GM18499 (cell line): ENCODE measurements around the gene CEP131.

Experiments used
- ATAC-seq: cut with Tn5 transposase; IDR thresholded peaks from one replicate; pipeline ENCODE4 v1.9.1; 2021; ENCODE audit warnings: moderate number of reproducible peaks; ENCODE audit not compliant: insufficient read depth, unreplicated experiment

CEP131 gene

DNA sequence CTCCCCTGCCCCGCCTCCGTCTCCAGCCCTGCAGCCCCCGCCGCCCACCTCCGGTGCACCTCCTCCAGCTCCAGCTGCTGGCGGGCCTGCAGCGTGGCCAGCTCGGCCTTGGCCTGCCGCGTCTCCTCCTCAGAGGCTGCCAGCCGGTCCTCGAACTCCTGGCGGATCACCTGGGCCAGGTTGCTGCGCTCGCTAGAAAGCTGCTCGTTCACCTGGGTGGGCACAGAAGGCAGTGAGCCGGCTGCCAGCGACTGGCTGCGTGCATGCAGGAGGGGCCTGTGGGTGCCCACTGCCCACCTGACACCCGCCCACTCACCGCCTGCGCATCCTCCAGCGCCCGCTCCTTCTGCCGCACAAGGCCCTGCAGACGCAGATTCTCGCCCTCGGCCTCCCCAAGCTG lies 32.2 kb downstream of the CEP131 start:
- ATAC-seq, result no peak

DNA sequence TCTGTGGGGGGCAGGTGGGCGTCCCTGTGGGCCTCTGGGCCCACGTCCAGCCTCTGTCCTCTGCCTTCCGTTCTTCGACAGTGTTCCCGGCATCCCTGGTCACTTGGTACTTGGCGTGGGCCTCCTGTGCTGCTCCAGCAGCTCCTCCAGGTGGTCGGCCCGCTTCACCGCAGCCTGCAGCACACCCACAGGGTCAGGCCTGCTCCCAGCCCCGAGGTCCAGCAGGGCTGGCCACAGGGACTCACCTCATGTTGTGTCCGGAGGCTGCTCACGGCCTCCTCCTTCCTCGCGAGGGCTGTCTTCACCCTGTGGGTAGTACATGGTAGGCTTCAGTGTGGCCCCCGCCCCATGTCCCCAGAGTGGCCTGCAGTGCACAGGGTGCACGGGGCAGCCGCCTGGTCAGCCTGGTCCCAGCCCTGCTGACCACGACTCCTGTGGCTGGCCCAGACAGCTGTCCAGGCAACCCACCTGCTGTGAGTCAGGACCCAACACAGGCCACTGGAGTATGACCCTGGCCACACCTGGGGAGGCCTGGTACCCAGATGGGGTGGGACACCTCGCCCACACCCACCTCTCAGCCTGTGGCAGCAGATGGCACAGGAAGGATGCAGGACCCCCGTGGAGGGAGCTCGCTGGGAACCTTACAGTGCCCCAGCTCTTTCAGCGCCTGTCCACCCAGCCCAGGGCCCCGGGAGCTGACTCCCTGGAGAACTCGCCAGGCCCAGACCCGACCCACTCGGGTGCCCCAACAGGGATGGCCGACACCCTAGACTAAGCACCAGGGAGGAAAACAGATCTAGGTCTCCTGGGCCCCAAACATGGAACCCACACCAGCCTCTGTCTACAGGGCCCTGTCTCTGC lies 32.9 kb downstream of the CEP131 start:
- no peak for ATAC-seq

DNA sequence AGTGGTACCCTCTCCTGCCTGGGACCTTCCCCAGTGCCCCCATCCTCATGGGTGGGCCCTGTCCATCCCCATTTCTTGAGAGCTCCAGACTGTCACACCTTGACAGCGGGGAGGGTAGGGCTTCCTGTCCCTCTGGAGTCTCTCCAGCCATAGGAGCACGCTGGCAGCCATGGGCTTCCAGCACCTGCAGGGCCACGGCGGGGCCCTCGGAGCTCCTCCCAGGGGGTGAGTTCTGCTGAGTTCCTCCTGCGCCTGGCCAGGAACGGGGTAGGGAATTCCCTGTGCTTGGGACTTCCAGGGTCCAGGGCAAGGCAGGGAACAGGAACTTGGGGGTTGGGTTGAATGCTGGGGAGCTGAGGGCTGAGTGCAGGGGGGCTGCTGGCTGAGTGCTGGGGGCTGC lies 33.7 kb downstream of the CEP131 start:
- ATAC-seq, result no peak

DNA sequence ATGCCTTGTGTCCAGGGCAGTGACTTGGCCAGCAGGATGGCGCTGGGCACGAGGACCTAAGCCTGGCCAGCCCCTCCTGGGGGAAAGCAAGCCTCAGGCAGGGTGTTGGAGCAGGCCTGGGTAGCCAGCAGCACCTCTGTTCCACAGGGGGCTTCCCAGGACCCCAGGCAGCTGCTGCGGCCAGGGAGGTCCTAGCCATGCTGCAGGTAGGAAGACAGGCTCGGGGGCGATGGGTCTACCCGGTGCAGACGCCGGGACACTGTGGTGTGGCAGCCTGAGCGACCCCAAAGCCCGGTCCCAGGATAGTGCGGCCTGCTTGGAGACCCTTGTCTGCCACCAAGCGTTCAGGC lies 34.3 kb downstream of the CEP131 start:
- no peak for ATAC-seq

DNA sequence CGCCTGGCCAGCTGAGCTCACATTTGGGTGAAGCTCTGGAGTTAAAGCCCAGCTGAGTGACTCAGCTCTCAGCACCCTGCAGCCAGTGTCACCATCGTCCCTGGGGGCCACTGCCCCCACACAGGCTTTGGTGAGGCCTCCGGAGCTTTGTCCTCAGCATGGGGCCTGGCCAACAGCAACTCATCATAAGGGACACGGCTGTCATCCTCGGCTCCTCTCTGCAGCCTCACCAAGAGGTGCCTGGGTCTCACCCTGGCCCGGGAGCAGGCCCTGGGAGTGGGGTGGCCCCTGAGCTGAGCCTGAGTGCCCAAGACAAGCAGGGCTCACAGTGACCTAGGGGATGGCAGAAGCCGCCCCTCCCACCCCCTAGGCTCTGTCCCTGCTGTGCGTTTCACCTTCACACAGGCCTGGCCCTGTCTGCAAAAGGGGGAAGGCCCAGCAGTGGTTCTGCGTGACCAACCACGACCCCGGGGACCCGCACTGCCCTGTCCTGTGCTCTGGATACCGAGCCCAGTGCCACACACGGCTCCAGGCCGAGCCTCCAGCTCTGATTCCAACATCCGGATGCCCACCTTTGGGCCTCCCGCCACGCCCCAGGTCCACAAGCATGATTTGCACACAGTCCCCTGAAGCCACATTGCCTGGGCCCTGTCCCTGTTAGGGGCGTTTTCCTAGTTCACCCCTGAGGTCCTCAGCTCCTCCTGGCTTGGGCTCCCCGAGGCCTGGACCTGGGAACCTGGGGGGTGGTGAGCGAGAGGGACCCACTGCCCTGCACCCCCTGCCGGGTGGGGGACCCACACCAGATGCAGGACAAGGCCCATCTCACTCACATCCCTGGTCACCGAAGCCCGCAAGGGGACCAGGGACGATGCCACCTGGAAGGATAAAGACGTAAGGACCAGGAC lies 34.9 kb downstream of the CEP131 start:
- no peak for ATAC-seq

DNA sequence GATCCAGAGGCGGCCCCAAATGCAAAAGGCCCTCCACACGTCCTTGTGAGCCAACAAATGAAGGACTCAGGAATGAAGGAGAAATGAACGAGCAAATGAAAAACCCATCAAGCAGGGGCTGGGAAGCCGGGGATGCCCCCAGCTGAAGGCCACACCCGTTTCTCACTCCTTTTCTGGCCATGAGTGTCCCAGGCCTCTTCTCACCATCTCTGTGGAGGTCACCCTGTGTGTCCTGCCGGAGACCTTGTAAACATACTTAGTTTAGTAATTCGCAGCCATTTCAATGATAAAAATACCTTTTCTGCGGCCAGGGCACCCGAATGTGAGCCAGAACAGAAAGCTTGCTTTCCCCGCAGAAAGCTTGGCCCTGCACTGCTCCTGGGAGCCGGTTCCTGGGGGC lies 35.6 kb downstream of the CEP131 start:
- ATAC-seq, result no peak

DNA sequence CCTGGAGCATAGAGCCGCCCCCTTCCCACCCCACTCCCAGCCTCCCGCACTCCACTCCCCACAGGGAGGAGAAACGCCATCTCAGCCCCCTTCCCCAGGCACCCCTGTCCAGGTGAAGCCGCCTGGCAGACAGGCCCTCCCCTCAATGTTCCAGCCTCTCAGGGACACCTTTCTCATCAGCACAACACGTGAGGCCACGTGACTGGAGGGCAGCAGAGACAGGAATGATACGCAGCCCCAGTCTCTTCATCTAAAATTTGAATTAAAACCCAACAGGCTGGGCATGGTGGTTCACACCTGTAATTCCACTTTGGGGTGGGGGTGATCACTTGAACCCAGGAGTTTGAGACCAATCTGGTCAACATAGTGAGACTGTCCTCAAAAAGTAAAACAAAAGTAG lies 36.6 kb downstream of the CEP131 start:
- no peak for ATAC-seq

DNA sequence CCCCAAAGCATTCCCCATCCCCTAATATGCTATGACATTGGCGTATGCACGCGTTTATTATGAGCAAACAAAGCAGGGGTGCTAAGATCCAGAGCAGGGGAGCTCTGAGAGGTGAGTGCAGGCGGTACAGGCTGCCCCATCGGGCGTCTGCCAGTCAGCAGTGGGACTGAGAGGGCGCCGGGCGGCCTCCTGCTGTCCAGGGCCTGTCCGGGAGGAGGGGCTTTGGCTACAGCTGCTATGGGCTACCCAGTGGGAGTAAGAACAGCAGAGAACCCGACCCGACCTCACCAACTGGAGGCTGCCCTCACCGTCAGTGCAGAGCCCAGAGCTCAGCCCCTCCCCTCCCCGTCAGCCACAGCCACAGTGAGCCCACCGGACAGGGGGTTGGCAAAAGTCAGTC lies 38.2 kb downstream of the CEP131 start:
- ATAC-seq, result no peak

DNA sequence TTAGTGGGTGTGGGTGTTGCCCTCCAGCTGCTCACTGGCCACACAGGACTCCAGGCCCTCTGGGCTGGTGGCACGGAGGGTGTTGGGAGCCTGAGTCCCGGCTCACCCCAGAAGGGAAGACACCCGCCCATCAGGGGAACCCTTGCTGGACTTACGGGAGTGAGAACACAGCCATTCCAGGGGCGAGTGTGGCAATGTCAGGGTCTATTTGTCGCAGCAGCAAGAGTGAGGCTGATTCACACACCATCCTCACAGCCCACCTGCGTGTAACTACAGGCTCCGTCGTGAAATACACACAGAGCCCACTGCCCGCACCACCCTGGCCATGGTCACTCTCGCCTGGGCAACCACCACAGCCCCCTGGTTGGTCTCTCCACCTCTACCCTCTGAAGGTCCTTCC lies 39.0 kb downstream of the CEP131 start:
- ATAC-seq, result no peak

DNA sequence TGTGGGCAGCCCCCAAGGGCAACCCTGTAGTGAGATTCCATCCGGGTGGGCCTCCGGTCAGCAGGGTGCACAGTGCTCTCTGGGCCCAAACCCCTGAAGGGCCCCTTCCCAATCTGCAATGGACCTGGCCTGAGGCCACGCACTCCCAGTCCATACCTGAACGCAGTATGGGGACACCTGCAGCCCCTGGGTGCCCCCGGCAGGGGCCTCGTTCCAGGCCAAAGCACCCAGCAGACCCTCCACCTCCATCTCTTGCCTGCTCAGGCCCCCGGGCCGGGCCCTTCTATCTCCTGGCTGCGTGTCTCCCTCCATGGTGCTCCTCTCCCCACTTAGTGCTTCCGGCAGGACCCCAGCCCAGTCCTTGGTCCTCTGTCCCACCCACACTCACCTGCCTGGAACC lies 39.4 kb downstream of the CEP131 start:
- no peak for ATAC-seq

DNA sequence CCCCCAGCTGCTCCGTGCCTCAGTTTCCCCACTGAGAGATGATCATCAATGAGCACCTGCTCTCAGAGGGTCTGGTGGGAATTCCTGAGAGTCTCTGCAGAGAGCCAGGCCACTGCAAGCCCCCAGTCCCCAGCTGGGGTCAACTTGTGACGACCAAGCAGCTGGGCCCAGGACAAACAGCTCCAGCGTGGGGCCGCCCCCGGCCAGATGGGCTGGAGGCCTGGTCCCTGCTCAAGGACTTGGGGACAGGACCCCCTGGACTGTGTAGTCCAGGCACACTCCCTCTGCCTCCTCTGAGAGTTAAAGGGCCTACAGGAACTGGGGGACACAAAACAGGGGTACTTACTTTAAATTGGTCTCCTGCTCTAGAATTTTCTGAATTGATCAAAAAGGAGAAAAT lies 40.2 kb downstream of the CEP131 start:
- no peak for ATAC-seq

DNA sequence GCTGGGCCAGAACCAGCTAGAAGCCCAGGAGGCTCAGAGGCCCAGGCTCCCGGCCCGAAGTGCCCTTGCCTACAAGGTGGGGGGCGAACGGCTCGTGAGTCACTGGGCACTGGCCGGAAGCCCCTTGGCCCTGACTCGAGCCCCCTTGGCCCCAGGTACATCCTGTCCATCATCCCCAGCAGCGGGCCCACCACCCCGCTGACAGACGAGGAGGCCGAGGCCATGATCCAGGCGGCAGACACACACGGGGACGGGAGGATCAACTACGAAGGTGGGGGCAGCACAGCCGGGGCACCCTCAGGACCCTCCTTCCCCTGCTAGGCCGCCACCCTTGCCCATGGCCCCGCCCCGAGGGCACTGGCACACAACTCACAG lies 41.0 kb downstream of the CEP131 start:
- ATAC-seq, result no peak

DNA sequence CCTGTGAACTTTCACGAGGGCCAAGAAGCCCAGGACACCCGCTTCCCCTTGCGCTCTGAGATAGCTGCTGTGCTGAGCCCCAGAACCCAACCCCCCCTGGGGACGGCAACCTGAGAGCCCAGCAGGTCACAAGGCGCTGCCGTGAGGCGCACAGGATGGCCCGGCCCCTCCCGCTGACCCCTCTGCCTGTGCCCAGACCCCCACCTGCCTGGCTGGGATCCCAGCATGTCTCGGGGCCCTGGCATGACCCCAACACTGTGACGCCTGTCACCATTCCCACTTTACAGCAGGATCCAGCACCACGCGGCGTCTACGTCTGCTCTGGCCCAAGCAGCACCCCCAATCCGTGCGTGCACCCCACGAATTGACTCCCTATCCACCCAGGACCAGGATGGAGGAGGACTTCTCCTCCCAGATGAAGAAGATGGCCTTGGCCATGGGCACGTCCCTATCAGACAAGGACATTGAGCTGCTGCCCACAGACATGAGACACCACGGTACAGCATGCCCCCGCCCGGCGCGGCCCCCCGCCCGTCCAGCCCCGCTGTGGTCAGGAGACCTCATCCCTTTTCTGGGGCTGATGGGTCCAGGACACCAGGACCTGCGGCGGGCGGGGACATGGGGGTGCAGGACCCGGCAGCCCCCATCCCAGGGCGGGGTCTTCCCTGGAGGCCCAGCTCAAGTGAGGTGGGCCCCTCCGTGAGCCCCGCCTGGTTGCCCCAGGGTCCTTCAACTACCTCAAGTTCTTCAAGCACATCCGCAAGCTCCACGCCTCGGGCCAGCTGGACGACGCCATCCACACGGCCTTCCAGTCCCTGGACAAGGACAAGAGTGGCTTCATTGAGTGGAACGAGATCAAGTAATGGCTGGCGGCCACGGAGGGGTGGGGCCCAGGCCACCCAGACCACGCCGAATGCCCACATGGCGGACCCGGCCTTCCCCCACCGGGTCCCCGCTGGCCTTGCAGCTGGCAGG lies 41.6 kb downstream of the CEP131 start:
- no peak for ATAC-seq

DNA sequence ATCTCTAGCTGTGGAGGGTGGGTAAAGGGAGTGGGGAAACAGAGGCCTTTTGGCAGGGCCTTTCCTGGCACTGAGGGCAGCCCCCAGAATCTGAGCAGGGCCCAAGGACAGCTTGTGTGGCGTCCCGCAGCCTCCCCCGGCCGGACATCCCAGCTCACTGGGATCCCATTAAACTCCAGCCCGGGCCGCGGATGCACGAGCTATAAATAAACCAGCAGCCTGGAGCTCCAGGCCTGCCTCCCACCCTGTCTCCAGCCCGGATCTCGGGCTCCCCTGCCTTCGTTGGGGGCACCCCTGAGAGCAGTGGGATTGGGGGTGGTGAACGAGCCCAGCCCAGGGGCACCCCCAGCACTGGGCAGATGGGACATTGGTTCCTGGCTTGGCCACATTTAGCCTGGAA lies 42.9 kb downstream of the CEP131 start:
- no peak for ATAC-seq

DNA sequence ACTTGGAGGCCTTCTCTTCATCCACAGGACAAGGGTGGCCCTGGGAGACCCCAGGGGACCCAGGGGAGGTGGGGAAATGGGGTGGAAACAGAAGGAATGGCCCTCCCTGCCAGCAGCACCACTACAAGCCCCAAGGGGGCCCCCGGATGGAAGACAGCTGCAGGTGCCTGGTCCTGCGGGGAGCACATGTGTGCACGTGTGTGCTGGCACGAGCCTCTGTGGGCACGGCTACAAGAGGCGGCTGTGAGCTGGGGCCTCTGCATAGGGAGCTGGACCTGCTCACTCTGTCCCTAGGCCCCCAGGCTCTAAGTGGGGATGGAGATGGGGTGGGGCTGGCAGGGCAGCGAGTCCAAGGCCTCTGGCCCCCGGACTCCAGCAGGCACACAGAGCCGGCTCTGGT lies 43.5 kb downstream of the CEP131 start:
- no peak for ATAC-seq

DNA sequence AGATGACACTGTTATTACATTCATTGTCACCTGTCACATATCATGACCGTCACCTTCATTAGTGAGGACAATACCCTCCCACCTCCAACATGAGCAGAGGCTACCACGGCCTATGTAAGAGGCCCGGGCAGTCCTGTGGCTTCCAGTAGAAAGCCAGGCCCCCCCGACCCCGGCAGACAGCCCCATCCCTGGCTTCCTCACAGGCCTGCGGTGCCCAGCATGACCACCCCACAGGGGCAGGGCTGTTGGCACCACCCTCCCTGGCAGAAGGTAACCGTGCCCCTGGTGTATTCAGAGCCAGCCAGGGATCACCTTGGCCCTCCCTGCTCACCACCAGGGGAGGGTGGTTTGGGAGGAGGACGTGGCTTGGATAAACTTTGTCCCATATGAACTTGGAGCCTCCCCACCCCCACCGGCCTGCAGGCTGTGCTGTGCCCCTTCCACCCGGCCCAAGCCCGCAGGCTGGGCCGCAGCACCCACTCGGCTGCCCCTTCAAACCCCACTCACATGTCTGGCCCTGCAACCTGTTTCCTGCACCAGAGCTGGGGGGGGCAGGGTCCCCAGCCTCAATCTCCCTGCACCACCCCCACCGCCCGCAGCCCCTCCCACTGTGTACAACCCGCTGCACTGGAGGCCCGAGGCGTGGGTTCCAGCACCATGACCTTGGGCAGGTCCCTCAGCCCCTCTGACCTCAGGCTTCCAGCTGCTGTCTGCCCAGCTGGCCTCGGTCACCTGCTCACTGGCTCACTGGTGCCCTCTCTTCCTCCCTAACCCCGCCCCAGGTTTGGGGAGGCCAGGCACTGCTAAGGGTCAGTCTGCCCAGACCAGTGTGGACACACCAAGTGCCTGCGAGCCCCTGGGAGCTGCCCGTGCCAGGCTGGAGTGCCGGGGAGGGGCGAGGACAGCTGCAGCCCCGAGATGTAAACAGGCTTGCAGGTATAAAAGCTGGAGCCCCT lies 44.4 kb downstream of the CEP131 start:
- no peak for ATAC-seq

DNA sequence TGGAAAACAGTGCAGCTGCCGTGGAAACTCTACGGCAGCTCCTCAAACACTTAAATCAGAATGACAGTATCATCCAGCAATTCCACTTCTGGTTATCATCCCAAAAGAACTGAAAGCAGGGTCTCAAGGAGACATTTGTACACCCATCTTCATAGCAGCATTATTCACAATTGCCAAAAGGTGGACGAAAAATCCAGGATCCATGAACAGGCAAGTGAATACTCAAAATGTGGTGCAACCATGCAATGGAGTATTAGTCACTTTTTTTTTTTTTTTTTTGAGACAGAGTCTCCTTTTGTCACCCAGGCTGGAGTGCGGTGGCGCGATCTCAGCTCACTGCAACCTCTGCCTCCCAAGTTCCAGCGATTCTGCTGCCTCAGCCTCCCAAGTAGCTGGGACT lies 46.1 kb downstream of the CEP131 start:
- no peak for ATAC-seq

DNA sequence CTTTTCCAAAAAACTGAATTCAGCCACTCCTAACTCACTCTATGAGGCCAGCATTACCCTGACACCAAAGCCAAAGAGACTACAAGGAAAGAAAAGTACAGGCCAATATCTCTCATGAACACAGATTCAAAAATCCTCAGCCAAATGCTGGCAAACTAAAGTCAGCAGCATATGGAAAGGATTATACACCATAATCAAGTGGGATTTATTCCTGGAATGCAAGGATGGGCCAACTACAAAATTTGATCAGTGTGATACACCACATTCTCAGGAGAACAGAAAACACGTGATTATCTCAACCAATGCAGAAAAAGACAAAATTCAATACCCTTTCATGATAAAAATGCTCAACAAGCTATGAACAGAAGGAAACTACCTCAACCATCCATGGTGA lies 49.0 kb downstream of the CEP131 start:
- no peak for ATAC-seq

DNA sequence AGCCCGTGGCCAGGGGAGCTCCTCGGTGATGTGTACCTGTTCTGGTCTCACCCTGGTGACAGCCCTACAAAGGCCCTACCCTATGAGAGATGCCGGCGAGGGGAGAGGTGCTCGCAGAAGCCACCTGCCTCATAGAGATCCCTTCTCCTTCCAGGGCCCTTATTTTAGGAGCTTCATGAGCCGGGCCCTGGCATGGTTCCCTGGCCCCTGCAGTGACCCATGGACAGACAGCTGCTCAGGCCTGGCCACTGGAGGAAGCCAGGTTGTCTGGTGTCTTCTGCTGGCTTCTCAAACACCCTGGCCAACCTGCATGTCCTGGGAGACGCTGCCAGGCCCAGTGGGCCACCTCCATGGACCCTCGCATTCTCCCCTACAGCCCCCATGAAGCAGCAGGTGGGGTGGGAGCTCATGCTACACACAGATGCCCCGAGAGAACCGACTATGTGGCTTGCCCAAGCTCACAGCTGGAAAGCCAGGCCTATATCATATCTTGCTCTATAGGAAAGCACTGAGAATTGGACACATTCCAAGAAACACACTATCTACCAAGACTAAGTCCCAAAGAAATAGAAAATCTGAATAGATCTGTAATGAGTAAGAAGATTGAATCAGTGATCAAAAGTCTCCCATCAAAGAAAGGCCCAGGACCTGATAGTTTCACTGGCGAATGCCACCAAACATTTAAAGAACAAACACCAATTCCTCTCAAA lies 49.6 kb downstream of the CEP131 start:
- ATAC-seq, result no peak
